ENCODE data around the gene DERL2. TPM values are rescaled to one million over a fixed set of nuclear protein-coding genes. Genes with fewer than 3 reads are reported as not detected.

DERL2 gene
- total and polyA plus RNA-seq, 9 of the 15 experiments (the other 6 are each of a cell fraction or from before 2014, with no cell fraction given): 11.5 to 105 (median 30.7) TPM

GRCh38 chr17:5422505-5422904 lies 63.5 kb downstream of the DERL2 start:
- ChIA-PET POLR2A (interaction anchor here (0.6 to 1.7 kb wide), 3 partner anchors 10 to 197 kb away, joined by 3 to 4 read pairs (median 3); no protein-coding TSS in a partner anchor), CTCF (ENCODE audit: low intra/inter-chr PET ratio) (no interaction called here)
- peaks cover 56% of the 10 kb centered on the region for H3K36me3 ChIP-seq (ENCODE audit: control insufficient read depth, insufficient read depth, low read length)
- no peak overlapping the region for H3K4me2 ChIP-seq (ENCODE audit: insufficient read depth, low read length)
- H3K27ac ChIP-seq (ENCODE audit: extremely low read depth, low read depth, low read length): no peak overlapping the region
- H3K9ac ChIP-seq (ENCODE audit: insufficient read depth in 1 of 2, low read depth in 2 of 2, low read length in 2 of 2): no peak overlapping the region
- ATAC-seq (no peak), FAIRE-seq (no peak), DNase-seq (ENCODE audit: extremely low read depth in 1 of 4, low spot score in 3 of 4) (no peak)
- H4K20me1 ChIP-seq (replicated peaks; ENCODE audit: control insufficient read depth, insufficient read depth, low read length): no peaks in the 10 kb centered on the region
- H3K79me2 ChIP-seq (ENCODE audit: control insufficient read depth, insufficient read depth, low read length): peaks cover 54% of the 10 kb centered on the region
- H3K27me3 ChIP-seq (ENCODE audit: control insufficient read depth in 2 of 2, insufficient read depth in 2 of 2, low read length in 2 of 2): no peaks in the 10 kb centered on the region
- in situ Hi-C loops (cut with MboI) (no loop called here), intact Hi-C loops (cut with micrococcal nuclease) (no loop called here)
- H2AFZ ChIP-seq (ENCODE audit: low read depth, low read length): no peak overlapping the region
- no peak for TF ChIP-seq ZNF407 (IDR thresholded peaks at IDR 0.05; ENCODE audit: low read depth)
- TF ChIP-seq ZNF695 (CRISPR knock-in tag; IDR thresholded peaks at IDR 0.05): no peak
- TF ChIP-seq E2F8 (IDR thresholded peaks at IDR 0.05; ENCODE audit: low read depth, partially characterized antibody): no peak
- peak; percentile 65 to 79; a peak in 3 of 4 replicates for TF ChIP-seq KDM1A (IDR thresholded peaks at IDR 0.05)
- peak; percentile 49; the same call in 1 of the 2 replicates for TF ChIP-seq ZNF316 (IDR thresholded peaks at IDR 0.05)
- TF ChIP-seq RFX7 (CRISPR knock-in tag; IDR thresholded peaks at IDR 0.05): no peak
- WGBS (ENCODE audit: insufficient coverage, low coverage, missing lambda C conversion rate): 86% methylated on average over 2 of the region's 2 CpGs
- BruUV-seq (replicated peaks): no TSS peak
- no peaks in the 10 kb centered on the region for H3K9me3 ChIP-seq (replicated peaks; ENCODE audit: control insufficient read depth, insufficient read depth, low read depth, low read length)
- peaks cover 3 to 4% of the 10 kb centered on the region in 2 experiments; a peak in 2 of 5 replicates for H3K4me1 ChIP-seq (replicated peaks in 1 of 2; ENCODE audit: control insufficient read depth in 2 of 2, insufficient read depth in 2 of 2, low read length in 2 of 2)
- H3K9me1 ChIP-seq (ENCODE audit: control insufficient read depth, insufficient read depth, low read length): no peaks in the 10 kb centered on the region
- no peak overlapping the region for H3K4me3 ChIP-seq
